ENCODE measurements around the gene SNAPC5. TPM values are rescaled to one million over a fixed set of nuclear protein-coding genes. Genes with fewer than 3 reads are reported as not detected.

SNAPC5 gene
- total RNA-seq, 4 donors from 2014 or later, result 39.6 to 58.8 (median 50.8) TPM

DNA sequence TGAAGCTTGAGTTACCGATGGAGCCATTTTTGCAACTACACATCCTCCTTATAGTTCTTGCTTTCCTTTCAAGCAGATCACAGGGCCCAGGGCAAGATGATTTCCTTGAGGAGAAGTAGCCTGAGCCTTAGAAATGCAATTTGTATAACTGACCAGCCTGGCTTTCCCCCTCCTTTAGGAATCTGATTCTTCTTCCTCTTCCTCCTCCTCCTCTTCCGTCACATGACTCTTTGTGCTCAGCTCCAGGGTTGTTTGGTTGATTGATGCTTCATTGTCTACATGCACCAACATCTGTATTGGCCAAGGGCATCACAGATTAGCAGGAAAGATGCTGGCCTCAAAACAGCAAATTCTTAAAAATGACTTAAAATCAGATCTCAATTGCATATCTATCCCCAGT lies 3.3 kb downstream of the SNAPC5 start:
- no peak overlapping the region for H3K27ac ChIP-seq
- H3K9me3 ChIP-seq, result no peaks in the 10 kb centered on the region
- H3K4me3 ChIP-seq, result no peak overlapping the region
- DNase-seq (no peak), ATAC-seq (no peak)
- H3K4me1 ChIP-seq, result peaks cover 25 to 33% of the 10 kb centered on the region in 2 donors
- intact Hi-C loops (cut with DNase I; ENCODE audit: low total_unique reads), result loop anchor here (10.0 kb wide), 3 partner anchors 139 to 1309 kb away; partner anchors contain the start of genes CLPX, RAB11A and TIPIN
- peaks cover 0 to 69% of the 10 kb centered on the region in 2 donors for H3K36me3 ChIP-seq
- in situ Hi-C loops (cut with MboI; ENCODE audit: low sequenced_read_pairs in 4 of 4), result loop anchor here in 1 of 4 donors (10.0 kb wide), 1 partner anchor 109 kb away; the partner anchor contains the start of gene MAP2K1
- no peaks in the 10 kb centered on the region for H3K27me3 ChIP-seq
- TF ChIP-seq, protein P1, sequence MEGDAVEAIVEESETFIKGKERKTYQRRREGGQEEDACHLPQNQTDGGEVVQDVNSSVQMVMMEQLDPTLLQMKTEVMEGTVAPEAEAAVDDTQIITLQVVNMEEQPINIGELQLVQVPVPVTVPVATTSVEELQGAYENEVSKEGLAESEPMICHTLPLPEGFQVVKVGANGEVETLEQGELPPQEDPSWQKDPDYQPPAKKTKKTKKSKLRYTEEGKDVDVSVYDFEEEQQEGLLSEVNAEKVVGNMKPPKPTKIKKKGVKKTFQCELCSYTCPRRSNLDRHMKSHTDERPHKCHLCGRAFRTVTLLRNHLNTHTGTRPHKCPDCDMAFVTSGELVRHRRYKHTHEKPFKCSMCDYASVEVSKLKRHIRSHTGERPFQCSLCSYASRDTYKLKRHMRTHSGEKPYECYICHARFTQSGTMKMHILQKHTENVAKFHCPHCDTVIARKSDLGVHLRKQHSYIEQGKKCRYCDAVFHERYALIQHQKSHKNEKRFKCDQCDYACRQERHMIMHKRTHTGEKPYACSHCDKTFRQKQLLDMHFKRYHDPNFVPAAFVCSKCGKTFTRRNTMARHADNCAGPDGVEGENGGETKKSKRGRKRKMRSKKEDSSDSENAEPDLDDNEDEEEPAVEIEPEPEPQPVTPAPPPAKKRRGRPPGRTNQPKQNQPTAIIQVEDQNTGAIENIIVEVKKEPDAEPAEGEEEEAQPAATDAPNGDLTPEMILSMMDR (IDR thresholded peaks at IDR 0.05 in 4 of 5, conservative IDR thresholded peaks at IDR 0.05 in 1 of 5), result no peak
- TF ChIP-seq POLR2A (IDR thresholded peaks at IDR 0.05), result no peak

DNA sequence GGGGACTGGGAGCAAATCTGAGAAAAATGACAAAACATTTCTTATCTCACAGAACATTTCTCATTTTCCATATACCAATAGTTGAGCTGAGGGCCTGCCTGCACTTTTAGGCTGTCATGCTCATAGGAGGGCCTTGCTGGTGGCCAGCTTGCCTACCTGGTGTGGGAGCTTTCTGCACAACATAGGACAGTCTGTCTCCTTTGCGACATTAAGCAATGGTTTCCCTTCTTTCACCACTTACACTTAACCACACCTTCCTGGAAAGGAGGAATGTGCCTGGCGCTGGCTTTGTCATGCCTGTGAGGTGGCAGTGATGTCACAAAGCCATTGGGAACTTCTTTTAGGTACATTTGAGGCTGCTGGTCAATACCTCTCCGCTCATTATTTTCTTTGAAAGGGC lies 5.7 kb downstream of the SNAPC5 start:
- Histone ChIP-seq H3K4me1 (peaks cover 15 to 26% of the 10 kb centered on the region in 2 donors), H3K36me3 (peaks cover 0 to 82% of the 10 kb centered on the region in 2 donors), H3K27ac (peak overlapping the region in 1 of 4 donors; percentile 17), H3K9me3 (no peaks in the 10 kb centered on the region), H3K4me3 (no peak overlapping the region), H3K27me3 (no peaks in the 10 kb centered on the region)
- peak in 1 of 2 donors; percentile 32 for ATAC-seq
- DNase-seq, result no peak
- intact Hi-C loops (cut with DNase I; ENCODE audit: low total_unique reads), result loop anchor here (10.0 kb wide), 3 partner anchors 137 to 1307 kb away; partner anchors contain the start of genes CLPX, RAB11A and TIPIN
- in situ Hi-C loops (cut with MboI; ENCODE audit: low sequenced_read_pairs in 4 of 4), result loop anchor here in 1 of 4 donors (10.0 kb wide), 1 partner anchor 107 kb away; the partner anchor contains the start of gene MAP2K1
- TF ChIP-seq, protein P1 (IDR thresholded peaks at IDR 0.05 in 4 of 5, conservative IDR thresholded peaks at IDR 0.05 in 1 of 5), result no peak
- no peak for TF ChIP-seq POLR2A (IDR thresholded peaks at IDR 0.05)

DNA sequence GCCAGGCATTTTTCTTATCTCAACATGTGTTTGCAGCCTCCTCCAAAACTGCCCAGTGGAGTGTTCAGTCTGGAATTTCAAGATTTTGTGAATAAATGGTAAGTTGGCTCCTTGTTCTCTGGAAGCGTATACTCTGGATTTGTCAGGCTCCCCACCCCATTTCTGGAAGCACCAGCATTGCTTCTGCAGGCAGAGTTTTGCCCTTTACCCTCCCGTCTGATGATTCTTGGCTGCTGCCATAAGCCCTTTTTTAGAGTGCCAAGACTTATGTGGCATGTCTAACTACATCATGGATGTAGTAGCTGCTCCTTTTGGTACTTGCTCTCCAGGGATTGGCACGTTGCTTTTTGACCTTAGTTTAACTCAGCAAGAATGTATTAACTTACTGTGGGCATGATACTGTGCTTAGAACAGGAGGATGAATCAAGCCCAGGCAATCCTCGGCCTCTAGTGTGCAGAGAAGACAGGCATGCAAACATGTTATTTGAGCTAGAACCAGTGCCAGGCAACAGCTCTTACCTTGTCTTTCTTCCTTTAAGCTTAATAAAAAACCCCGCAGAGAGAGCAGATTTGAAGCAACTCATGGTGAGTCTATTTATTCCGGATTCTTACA lies 8.3 kb downstream of the SNAPC5 start:
- Histone ChIP-seq H3K36me3 (peaks cover 0 to 92% of the 10 kb centered on the region in 2 donors), H3K4me3 (no peak overlapping the region), H3K27ac (no peak overlapping the region), H3K4me1 (peaks cover 4 to 17% of the 10 kb centered on the region in 2 donors), H3K27me3 (no peaks in the 10 kb centered on the region), H3K9me3 (no peaks in the 10 kb centered on the region)
- intact Hi-C loops (cut with DNase I; ENCODE audit: low total_unique reads), result loop anchor here (5.0 kb wide), 1 partner anchor 82 kb away; no protein-coding TSS in a partner anchor
- peak in 1 of 2 donors; percentile 54 for ATAC-seq
- DNase-seq, result no peak
- TF ChIP-seq, protein P1 (IDR thresholded peaks at IDR 0.05 in 4 of 5, conservative IDR thresholded peaks at IDR 0.05 in 1 of 5), result no peak
- no peak for TF ChIP-seq POLR2A (IDR thresholded peaks at IDR 0.05)
- in situ Hi-C loops (cut with MboI; ENCODE audit: low sequenced_read_pairs in 4 of 4), result loop anchor here in 1 of 4 donors (5.0 kb wide), 1 partner anchor 102 kb away; the partner anchor contains the start of gene MAP2K1

DNA sequence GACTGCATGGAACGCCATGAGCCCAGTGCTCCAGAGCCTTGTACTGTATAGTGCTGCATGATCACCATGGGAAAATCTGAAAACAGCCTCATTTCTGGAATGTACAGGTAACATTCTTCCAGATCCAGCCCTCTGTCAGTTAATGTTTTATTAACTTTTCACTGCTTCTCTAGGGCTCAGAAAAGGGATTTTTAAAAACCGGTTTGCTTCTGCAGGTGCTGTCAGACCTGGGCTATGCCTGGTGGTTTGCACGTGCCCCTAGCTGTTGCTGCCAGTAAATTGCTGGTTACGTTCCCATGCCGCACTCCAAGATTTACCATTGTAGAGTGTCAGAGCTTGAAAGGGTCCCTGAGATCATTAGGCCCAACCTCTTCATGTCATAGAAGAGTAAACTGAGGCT lies 9.0 kb downstream of the SNAPC5 start:
- in situ Hi-C loops (cut with MboI; ENCODE audit: low sequenced_read_pairs in 4 of 4), result loop anchor here in 1 of 4 donors (5.0 kb wide), 1 partner anchor 101 kb away; the partner anchor contains the start of gene MAP2K1
- no peak for ATAC-seq

More for the DNA sequence above, 9.0 kb downstream of the SNAPC5 start:
- Histone ChIP-seq H3K27ac (no peak overlapping the region), H3K27me3 (no peaks in the 10 kb centered on the region), H3K4me1 (peaks cover 4 to 17% of the 10 kb centered on the region in 2 donors), H3K36me3 (peaks cover 0 to 84% of the 10 kb centered on the region in 2 donors), H3K4me3 (no peak overlapping the region), H3K9me3 (no peaks in the 10 kb centered on the region)
- intact Hi-C loops (cut with DNase I; ENCODE audit: low total_unique reads), result loop anchor here (5.0 kb wide), 1 partner anchor 81 kb away; no protein-coding TSS in a partner anchor
- no peak for DNase-seq
- TF ChIP-seq, protein P1 (IDR thresholded peaks at IDR 0.05 in 4 of 5, conservative IDR thresholded peaks at IDR 0.05 in 1 of 5), result no peak
- no peak for TF ChIP-seq POLR2A (IDR thresholded peaks at IDR 0.05)
